ENCODE data around the gene MROH2B.

The MROH2B gene

GRCh38 chr5:40962207-40962955 is 108.8 kb downstream of the MROH2B start:
- no peak for DNase-seq

DNA sequence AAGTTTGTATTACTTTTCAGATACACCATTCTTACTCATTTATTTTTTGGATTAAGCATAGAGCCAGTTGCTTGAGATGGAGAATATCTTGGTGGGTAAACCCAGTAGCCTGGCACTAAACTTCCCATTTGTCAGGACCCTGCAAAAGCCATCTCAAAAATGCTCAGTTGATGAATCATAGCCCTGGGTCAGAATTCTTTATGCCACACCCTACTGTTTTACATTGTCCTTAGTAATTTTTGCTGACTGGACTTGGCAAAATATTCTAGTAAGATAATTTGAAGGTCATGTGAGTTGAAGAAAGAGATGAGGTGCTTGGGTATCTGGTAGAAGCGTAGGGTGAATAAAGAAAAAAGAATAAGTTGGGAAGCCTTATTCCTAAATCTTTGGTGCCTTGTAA is 111.1 kb downstream of the MROH2B start:
- no peak for DNase-seq

- no peak for DNase-seq
Observed at GRCh38 chr5:40958811-40959210, 112.3 kb downstream of the MROH2B start.

DNA sequence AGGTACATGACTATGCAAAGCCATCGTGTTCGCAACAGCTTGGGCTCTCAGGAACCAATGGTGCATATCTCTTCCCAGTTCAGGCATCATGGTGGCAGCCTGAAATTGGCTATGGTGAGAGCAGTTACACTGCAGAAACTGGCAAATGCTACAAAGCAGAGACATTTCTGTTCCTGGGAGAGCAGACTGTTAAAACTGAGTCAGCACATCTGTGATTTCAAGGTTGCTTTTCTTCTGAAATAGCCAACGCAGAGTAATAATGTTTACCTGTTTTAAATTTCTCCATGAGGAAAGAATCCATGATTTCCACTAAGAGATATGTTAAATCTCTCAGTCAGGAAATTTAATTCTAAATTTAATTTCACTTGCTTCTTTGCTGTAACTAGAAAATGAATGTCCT is 114.1 kb downstream of the MROH2B start:
- no peak for DNase-seq

DNA sequence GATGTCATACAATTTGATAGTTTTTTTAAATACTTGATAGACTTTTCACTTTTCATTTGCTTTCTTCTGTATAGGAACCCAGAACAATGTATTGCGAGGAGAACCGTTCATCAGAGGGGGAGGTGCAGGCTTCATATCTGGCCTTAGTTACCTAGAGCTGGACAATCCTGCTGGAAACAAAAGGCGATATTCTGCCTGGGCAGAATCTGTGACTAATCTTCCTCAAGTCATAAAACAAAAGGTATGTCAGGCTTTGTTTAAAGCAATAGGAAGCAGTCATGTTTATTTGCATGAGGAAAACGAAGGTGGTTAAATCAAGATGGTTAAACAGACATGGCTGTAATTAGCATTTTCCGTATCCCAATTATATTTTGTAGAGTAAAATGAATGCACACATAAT is 115.8 kb downstream of the MROH2B start:
- DNase-seq, result no peak
